Hepatocyte (in vitro differentiated cells): ENCODE measurements around the gene PSMB3.

Source experiments
- EZH2 ChIP-seq: fragments of 200-600 bp; sonication (generic); IDR thresholded peaks from 2 replicates; pipeline ENCODE4 v1.6.1; 2016; ENCODE audit warnings: antibody characterized with exemption, mild to moderate bottlenecking, borderline replicate concordance
- EZH2phosphoT487 ChIP-seq: fragments of 200-600 bp; sonication (generic); IDR thresholded peaks from one replicate; pipeline ENCODE4 v1.6.1; 2018; ENCODE audit warnings: antibody characterized with exemption, mild to moderate bottlenecking, low read depth, moderate library complexity; ENCODE audit not compliant: unreplicated experiment, severe bottlenecking
- TF ChIP-seq, protein P1 (sequence below): fragments of 200-600 bp; sonication (generic); IDR thresholded peaks from 2 replicates; pipeline ENCODE4 v1.5.1; 2016; ENCODE audit warnings: antibody characterized with exemption, mild to moderate bottlenecking; ENCODE audit not compliant: poor library complexity

DNA sequence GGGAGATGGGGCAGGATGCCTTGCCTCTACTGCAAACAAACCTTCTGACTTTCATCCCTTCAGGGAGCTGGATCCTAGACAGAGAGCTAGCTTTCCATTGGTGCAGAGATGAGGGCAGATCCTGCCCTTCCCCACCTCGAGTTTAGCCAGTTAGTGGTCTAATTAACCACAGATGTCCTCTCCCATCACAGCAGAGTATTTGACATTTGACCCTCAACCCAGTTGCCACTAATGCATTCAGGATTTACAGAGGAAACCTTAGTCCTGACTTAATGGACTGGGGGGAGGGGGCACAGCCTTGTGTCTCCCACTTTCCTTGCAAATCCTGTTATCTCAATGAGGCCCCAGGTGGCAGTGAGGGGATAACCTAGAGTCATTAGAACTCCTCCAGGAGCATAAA, 36.6 kb downstream of the PSMB3 start:
- TF ChIP-seq, protein P1, sequence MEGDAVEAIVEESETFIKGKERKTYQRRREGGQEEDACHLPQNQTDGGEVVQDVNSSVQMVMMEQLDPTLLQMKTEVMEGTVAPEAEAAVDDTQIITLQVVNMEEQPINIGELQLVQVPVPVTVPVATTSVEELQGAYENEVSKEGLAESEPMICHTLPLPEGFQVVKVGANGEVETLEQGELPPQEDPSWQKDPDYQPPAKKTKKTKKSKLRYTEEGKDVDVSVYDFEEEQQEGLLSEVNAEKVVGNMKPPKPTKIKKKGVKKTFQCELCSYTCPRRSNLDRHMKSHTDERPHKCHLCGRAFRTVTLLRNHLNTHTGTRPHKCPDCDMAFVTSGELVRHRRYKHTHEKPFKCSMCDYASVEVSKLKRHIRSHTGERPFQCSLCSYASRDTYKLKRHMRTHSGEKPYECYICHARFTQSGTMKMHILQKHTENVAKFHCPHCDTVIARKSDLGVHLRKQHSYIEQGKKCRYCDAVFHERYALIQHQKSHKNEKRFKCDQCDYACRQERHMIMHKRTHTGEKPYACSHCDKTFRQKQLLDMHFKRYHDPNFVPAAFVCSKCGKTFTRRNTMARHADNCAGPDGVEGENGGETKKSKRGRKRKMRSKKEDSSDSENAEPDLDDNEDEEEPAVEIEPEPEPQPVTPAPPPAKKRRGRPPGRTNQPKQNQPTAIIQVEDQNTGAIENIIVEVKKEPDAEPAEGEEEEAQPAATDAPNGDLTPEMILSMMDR: no peak
- TF ChIP-seq EZH2 (no peak), EZH2phosphoT487 (no peak)
